ENCODE results near the gene LAPTM4A. TPM values are rescaled to one million over a fixed set of nuclear protein-coding genes. Genes with fewer than 3 reads are reported as not detected.

Gene LAPTM4A
- total RNA-seq, 1 experiment from 2014 or later = 123 TPM

GRCh38 chr2:20040489-20041172 lies 10.8 kb downstream of the LAPTM4A start:
- CTCF ChIA-PET = no interaction called here
- DNase-seq (ENCODE audit: low read depth, low spot score) (peak; percentile 42), ATAC-seq (peak; percentile 73; the same call in 1 of the 2 replicates)
- no peak for TF ChIP-seq POLR2AphosphoS5 (IDR thresholded peaks at IDR 0.05; ENCODE audit: low read depth, low read length)
- no peak for TF ChIP-seq REST (IDR thresholded peaks at IDR 0.05; ENCODE audit: insufficient read depth in 1 of 2, low read depth in 2 of 2, low read length in 1 of 2)
- no peak for TF ChIP-seq CTCF (IDR thresholded peaks at IDR 0.05)
- no peak for TF ChIP-seq SIN3A (IDR thresholded peaks at IDR 0.05; ENCODE audit: borderline replicate concordance, insufficient read depth, low read depth, low read length)
- no peak for TF ChIP-seq TCF7L2 (IDR thresholded peaks at IDR 0.05; ENCODE audit: low read depth, low read length)
- no peaks in the 10 kb centered on the region for H3K9me3 ChIP-seq (ENCODE audit: control insufficient read depth, insufficient read depth, low read depth, low read length)
- POLR2A ChIA-PET = interaction anchor here (1.0 kb wide), 1 partner anchor 25 kb away, joined by 4 read pairs; no protein-coding TSS in a partner anchor
- intact Hi-C loops (cut with micrococcal nuclease; ENCODE audit: unreplicated experiment) = no loop called here
- in situ Hi-C loops (cut with HindIII; ENCODE audit: low pct_unique_long_range_greater_than_20kb, low sequenced_read_pairs) = no loop called here
- BruUV-seq (replicated peaks) = no TSS peak
- H3K36me3 ChIP-seq (ENCODE audit: control insufficient read depth, insufficient read depth, low read length) = peaks cover 7% of the 10 kb centered on the region
- no peak overlapping the region for H3K4me3 ChIP-seq (ENCODE audit: low read depth in 2 of 2, low read length in 2 of 2)
- H3K27ac ChIP-seq (ENCODE audit: low read length) = no peak overlapping the region
- no peaks in the 10 kb centered on the region for H3K27me3 ChIP-seq (ENCODE audit: control insufficient read depth, insufficient read depth, low read length)
- H3K4me1 ChIP-seq (ENCODE audit: control insufficient read depth, insufficient read depth, low read length) = no peaks in the 10 kb centered on the region; the same call in 1 of the 2 replicates

GRCh38 chr2:20037660-20038059 lies 13.8 kb downstream of the LAPTM4A start:
- POLR2A ChIA-PET = interaction anchor here (0.7 kb wide), 1 partner anchor 9 kb away, joined by 11 read pairs; no protein-coding TSS in a partner anchor
- in situ Hi-C loops (cut with HindIII; ENCODE audit: low pct_unique_long_range_greater_than_20kb, low sequenced_read_pairs) = no loop called here
- no TSS peak for BruUV-seq (replicated peaks)

More at GRCh38 chr2:20037660-20038059, 13.8 kb downstream of the LAPTM4A start:
- TF ChIP-seq REST (IDR thresholded peaks at IDR 0.05; ENCODE audit: insufficient read depth in 1 of 2, low read depth in 2 of 2, low read length in 1 of 2) (no peak), POLR2AphosphoS5 (IDR thresholded peaks at IDR 0.05; ENCODE audit: low read depth, low read length) (no peak), TCF7L2 (IDR thresholded peaks at IDR 0.05; ENCODE audit: low read depth, low read length) (no peak), CTCF (IDR thresholded peaks at IDR 0.05) (no peak), SIN3A (IDR thresholded peaks at IDR 0.05; ENCODE audit: borderline replicate concordance, insufficient read depth, low read depth, low read length) (no peak)
- ATAC-seq (no peak), DNase-seq (ENCODE audit: low read depth, low spot score) (no peak)
- Histone ChIP-seq H3K27me3 (ENCODE audit: control insufficient read depth, insufficient read depth, low read length) (no peaks in the 10 kb centered on the region), H3K36me3 (ENCODE audit: control insufficient read depth, insufficient read depth, low read length) (peaks cover 15% of the 10 kb centered on the region), H3K4me3 (ENCODE audit: low read depth in 2 of 2, low read length in 2 of 2) (no peak overlapping the region), H3K4me1 (ENCODE audit: control insufficient read depth, insufficient read depth, low read length) (no peaks in the 10 kb centered on the region; the same call in 1 of the 2 replicates), H3K27ac (ENCODE audit: low read length) (no peak overlapping the region), H3K9me3 (ENCODE audit: control insufficient read depth, insufficient read depth, low read depth, low read length) (no peaks in the 10 kb centered on the region)
- CTCF ChIA-PET = interaction anchor here (0.7 kb wide), 1 partner anchor 14 kb away, joined by 4 read pairs; the partner anchor contains the start of gene LAPTM4A
- intact Hi-C loops (cut with micrococcal nuclease; ENCODE audit: unreplicated experiment) = no loop called here
